Suprapubic skin (tissue), 4 donors: Measurements from ENCODE around the gene ARHGEF11. TPM values are rescaled to one million over a fixed set of nuclear protein-coding genes. Genes with fewer than 3 reads are reported as not detected.

ENCODE experiments used
- DNase-seq, 2 donors: peaks; one replicate each; pipeline ENCODE4 v3.0.0-alpha.2; 2019; ENCODE audit warnings: low spot score in 2 of 2
- H3K27ac ChIP-seq: fragments of 200-600 bp; sonication (generic); one replicate; pipeline ENCODE4 v1.5.1; 2019
- H3K27me3 ChIP-seq: fragments of 200-600 bp; sonication (generic); one replicate; pipeline ENCODE4 v1.5.1; 2019
- H3K36me3 ChIP-seq: fragments of 200-600 bp; sonication (generic); one replicate; pipeline ENCODE4 v1.5.1; 2019
- H3K4me1 ChIP-seq: fragments of 200-600 bp; sonication (generic); one replicate; pipeline ENCODE4 v1.5.1; 2019
- H3K4me3 ChIP-seq: fragments of 200-600 bp; sonication (generic); one replicate; pipeline ENCODE4 v1.5.1; 2019; ENCODE audit warnings: mild to moderate bottlenecking
- H3K9me3 ChIP-seq: fragments of 200-600 bp; sonication (generic); one replicate; pipeline ENCODE4 v1.5.1; 2019
- EP300 ChIP-seq: sonication (generic); formaldehyde crosslinking; IDR thresholded peaks from one replicate; pipeline ENCODE4 v1.6.1; 2017; ENCODE audit warnings: antibody characterized with exemption
- POLR2A ChIP-seq, 2 donors: fragments of 450-650 bp; IDR thresholded peaks; one replicate each; pipeline ENCODE4 v1.6.1; 2017; ENCODE audit warnings: antibody characterized with exemption in 2 of 2, mild to moderate bottlenecking in 2 of 2, moderate library complexity in 2 of 2
- POLR2AphosphoS5 ChIP-seq, 3 donors: sonication (generic); formaldehyde crosslinking; IDR thresholded peaks; one replicate each; pipeline ENCODE4 v1.6.1; 2017; ENCODE audit warnings: antibody characterized with exemption in 3 of 3
- WGBS: methylation state at CpG from one replicate; pipeline ENCODE4 v1.1.5; 2018; 5-methylcytosine and 5-hydroxymethylcytosine counted together
- total RNA-seq, 4 donors: library from RNA; depleted of rRNA; stranded (reverse); fragments of >200 nt; gene quantifications; one replicate each; pipeline ENCODE4 v1.1.0, GENCODE V29; 2016
- TF ChIP-seq, protein P1 (sequence below), 2 donors: fragments of 200-600 bp in 1 of 2; fragments of 450-650 bp in 1 of 2; sonication (generic) in 1 of 2; IDR thresholded peaks; one replicate each; pipeline ENCODE4 v1.5.1; 2016 to 2019; ENCODE audit warnings: antibody characterized with exemption in 2 of 2, mild to moderate bottlenecking in 1 of 2, moderate library complexity in 1 of 2

ARHGEF11 gene
- total RNA-seq, 4 donors from 2014 or later: 30.7 to 46.1 (median 40.3) TPM

DNA sequence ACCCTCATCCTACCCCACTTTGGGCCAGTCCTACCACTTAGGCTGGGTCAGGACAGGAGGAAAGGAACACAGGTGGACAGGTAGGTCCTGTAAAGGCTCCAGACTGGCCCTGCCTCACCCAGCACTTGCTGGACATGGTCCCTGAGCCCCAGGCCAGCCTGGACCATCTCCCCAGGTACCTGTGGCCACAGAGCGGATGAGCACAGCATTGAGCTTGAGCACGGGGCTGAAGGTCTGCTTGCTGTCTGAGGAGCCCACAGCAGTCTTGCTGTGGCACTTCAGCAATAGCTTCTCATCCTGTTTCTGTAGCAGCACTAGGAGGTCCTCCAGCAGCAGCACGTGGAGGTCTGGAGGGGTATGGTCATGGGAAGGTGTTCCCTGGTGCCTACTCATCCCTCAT is 101.8 kb downstream of the ARHGEF11 start:
- TF ChIP-seq, protein P1, sequence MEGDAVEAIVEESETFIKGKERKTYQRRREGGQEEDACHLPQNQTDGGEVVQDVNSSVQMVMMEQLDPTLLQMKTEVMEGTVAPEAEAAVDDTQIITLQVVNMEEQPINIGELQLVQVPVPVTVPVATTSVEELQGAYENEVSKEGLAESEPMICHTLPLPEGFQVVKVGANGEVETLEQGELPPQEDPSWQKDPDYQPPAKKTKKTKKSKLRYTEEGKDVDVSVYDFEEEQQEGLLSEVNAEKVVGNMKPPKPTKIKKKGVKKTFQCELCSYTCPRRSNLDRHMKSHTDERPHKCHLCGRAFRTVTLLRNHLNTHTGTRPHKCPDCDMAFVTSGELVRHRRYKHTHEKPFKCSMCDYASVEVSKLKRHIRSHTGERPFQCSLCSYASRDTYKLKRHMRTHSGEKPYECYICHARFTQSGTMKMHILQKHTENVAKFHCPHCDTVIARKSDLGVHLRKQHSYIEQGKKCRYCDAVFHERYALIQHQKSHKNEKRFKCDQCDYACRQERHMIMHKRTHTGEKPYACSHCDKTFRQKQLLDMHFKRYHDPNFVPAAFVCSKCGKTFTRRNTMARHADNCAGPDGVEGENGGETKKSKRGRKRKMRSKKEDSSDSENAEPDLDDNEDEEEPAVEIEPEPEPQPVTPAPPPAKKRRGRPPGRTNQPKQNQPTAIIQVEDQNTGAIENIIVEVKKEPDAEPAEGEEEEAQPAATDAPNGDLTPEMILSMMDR (IDR thresholded peaks at IDR 0.05): no peak
- TF ChIP-seq POLR2A (IDR thresholded peaks at IDR 0.05) (no peak), POLR2AphosphoS5 (IDR thresholded peaks at IDR 0.05) (no peak), EP300 (no peak)

DNA sequence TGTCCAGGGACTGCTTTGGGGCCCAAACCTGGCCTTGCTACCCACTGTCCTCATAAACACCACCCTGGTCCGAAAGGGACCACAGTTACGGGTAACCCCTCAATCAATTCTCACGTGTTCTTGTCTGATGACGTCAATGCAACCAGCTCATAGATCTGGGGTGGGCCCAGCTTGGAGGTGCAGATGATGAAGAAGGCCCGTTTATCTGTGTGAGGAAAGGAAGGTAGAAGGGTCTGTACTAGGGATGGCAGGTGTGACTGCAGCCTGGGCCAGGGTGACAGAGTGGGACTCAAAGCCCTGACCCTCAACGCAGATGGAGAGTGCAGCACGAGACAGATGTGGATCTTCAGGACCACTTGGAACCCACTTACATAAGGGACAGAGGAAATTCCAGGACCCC is 103.0 kb downstream of the ARHGEF11 start:
- DNase-seq: no peak
- Histone ChIP-seq H3K4me3 (no peak overlapping the region), H3K36me3 (peaks cover 100% of the 10 kb centered on the region), H3K27me3 (no peaks in the 10 kb centered on the region), H3K27ac (no peak overlapping the region), H3K4me1 (no peaks in the 10 kb centered on the region), H3K9me3 (no peaks in the 10 kb centered on the region)
- WGBS: 92% methylated on average over 7 of the region's 7 CpGs
- TF ChIP-seq EP300 (no peak), POLR2A (IDR thresholded peaks at IDR 0.05) (no peak), POLR2AphosphoS5 (IDR thresholded peaks at IDR 0.05) (no peak)
- TF ChIP-seq, protein P1 (IDR thresholded peaks at IDR 0.05): no peak

More for the DNA sequence above, 101.8 kb downstream of the ARHGEF11 start:
- Histone ChIP-seq H3K4me1 (no peaks in the 10 kb centered on the region), H3K9me3 (no peaks in the 10 kb centered on the region), H3K4me3 (no peak overlapping the region), H3K27ac (no peak overlapping the region), H3K36me3 (peaks cover 100% of the 10 kb centered on the region), H3K27me3 (no peaks in the 10 kb centered on the region)
- DNase-seq: peak; percentile 32 to 44
- WGBS: 71% methylated on average over 1 of the region's 3 CpGs

DNA sequence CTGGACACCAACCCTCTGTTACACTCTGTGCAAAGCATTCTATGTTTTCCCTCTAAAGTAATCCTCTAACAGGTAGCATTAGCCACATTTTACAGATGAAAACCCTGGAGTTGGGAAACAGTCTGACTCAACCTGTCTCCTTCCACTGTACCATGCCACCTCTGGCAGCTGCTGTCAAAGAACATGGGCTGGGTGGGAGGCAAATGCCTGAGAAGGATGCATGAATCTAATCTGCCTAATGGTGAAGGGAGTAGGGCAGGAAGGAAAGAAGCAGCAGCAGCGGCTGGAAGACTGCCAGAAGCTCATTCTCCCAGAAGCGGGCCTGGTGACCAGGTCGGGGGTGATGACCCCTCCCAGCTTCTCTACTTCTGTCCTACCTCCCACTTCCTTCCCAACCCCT is 103.4 kb downstream of the ARHGEF11 start:
- H3K36me3 ChIP-seq: peaks cover 100% of the 10 kb centered on the region
- no peaks in the 10 kb centered on the region for H3K4me1 ChIP-seq
- no peaks in the 10 kb centered on the region for H3K27me3 ChIP-seq
- H3K4me3 ChIP-seq: no peak overlapping the region
- no peak for TF ChIP-seq EP300
- TF ChIP-seq, protein P1 (IDR thresholded peaks at IDR 0.05): no peak
- no peak for TF ChIP-seq POLR2AphosphoS5 (IDR thresholded peaks at IDR 0.05)
- TF ChIP-seq POLR2A (IDR thresholded peaks at IDR 0.05): no peak
- peak in 1 of 2 donors; percentile 31 for DNase-seq
- no peaks in the 10 kb centered on the region for H3K9me3 ChIP-seq
- WGBS: 81% methylated on average over 3 of the region's 3 CpGs
- H3K27ac ChIP-seq: no peak overlapping the region

DNA sequence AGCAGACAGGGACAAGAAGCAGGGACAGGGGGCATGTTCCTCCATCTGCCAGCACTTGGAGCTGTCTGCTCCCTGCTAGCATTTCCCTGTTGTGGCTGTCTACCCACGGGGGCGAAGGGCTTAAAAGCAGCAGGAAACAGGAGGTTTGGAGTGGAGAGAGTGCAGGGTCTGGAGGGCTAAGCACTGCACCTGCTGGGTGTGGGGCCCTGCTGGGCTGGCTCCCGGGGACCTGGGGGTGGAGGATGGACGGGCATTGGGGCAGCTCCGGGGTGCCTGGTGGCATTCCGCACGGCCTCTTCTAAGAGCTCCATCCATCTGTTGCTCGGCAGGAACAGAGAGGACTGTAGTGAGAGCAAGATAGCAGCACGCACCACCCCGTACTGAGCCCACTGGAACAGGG is 103.9 kb downstream of the ARHGEF11 start:
- peak in 1 of 2 donors; percentile 46 for DNase-seq
- Histone ChIP-seq H3K27me3 (no peaks in the 10 kb centered on the region), H3K4me1 (no peaks in the 10 kb centered on the region), H3K4me3 (no peak overlapping the region), H3K36me3 (peaks cover 100% of the 10 kb centered on the region), H3K9me3 (no peaks in the 10 kb centered on the region), H3K27ac (no peak overlapping the region)
- TF ChIP-seq, protein P1 (IDR thresholded peaks at IDR 0.05): no peak
- TF ChIP-seq POLR2AphosphoS5 (IDR thresholded peaks at IDR 0.05): no peak
- no peak for TF ChIP-seq EP300
- TF ChIP-seq POLR2A (IDR thresholded peaks at IDR 0.05): no peak
- WGBS: 94% methylated on average over 10 of the region's 10 CpGs

DNA sequence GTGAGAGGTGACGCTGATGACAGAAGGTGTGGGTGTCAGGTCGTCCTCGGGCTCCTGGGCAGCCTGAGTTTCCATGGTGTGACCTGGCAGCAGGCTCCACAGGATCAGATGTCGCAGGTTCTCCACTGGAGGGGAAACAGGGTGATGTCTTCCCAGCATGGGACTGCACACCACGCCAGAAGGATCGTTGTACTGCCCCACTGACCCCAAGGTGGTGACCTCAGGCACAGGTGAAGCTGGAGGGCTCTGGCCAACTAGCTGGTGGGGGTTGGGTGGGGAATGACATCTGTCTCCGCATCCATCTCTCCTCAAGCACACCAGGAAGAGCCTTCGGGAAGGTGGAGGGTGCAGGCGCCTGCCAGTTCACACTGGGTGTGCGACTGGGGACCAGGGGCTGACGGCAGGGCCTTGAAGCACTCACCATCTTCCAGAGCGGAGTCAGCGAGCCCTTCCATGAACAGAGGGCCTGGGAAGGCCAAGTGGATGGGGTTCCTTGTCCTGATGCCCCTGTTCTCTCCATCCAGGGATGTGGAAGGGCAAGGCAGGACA is 105.7 kb downstream of the ARHGEF11 start:
- DNase-seq: no peak
- Histone ChIP-seq H3K36me3 (peaks cover 97% of the 10 kb centered on the region), H3K27me3 (no peaks in the 10 kb centered on the region), H3K4me1 (no peaks in the 10 kb centered on the region), H3K4me3 (no peak overlapping the region), H3K27ac (no peak overlapping the region), H3K9me3 (no peaks in the 10 kb centered on the region)
- 92% methylated on average over 11 of the region's 13 CpGs for WGBS
- TF ChIP-seq POLR2AphosphoS5 (IDR thresholded peaks at IDR 0.05) (no peak), POLR2A (IDR thresholded peaks at IDR 0.05) (no peak), EP300 (no peak)
- TF ChIP-seq, protein P1 (IDR thresholded peaks at IDR 0.05): no peak
